ENCODE data around the gene RNF103. TPM values are rescaled to one million over a fixed set of nuclear protein-coding genes. Genes with fewer than 3 reads are reported as not detected.

Gene RNF103
- total and polyA plus RNA-seq, 2 of the 13 experiments (the other 11 are each of a cell fraction or from before 2014, with no cell fraction given), result 19.8 to 21.1 TPM

DNA sequence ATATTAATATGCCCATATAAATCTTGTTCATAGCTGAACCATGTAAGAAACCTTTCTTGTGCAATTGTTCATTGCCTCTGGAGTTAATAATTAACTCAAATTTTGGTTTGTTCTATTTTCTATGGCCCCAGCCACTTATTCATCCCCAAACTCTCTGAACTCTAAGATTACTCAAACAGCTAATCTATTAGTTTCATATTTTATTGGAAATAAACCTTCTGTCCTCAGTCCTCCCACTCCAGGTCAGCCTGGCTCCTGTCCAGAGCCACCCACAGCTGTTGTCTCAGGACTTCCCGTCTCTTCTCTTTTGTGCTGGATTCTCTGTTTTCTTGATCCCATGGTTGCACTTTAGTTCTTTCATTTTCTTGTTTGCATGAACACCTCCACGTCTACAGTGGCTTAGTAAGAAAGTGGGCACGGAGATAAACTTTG, 4.4 kb upstream of the RNF103 start (continued):
- TF ChIP-seq ZNF335 (CRISPR knock-in tag; IDR thresholded peaks at IDR 0.05) (no peak), ZIK1 (CRISPR knock-in tag; IDR thresholded peaks at IDR 0.05; ENCODE audit: borderline replicate concordance, low read depth) (no peak), STAT5B (CRISPR knock-in tag; IDR thresholded peaks at IDR 0.05) (no peak), ETV5 (CRISPR knock-in tag; IDR thresholded peaks at IDR 0.05; ENCODE audit: borderline replicate concordance) (no peak; the same call in 1 of the 2 replicates), ZNF530 (CRISPR knock-in tag; IDR thresholded peaks at IDR 0.05; ENCODE audit: low read depth) (no peak), ZMYM3 (CRISPR knock-in tag; IDR thresholded peaks at IDR 0.05) (no peak), PCBP1 (IDR thresholded peaks at IDR 0.05; ENCODE audit: borderline replicate concordance, low read depth, low read length) (no peak), KLF16 (CRISPR knock-in tag; IDR thresholded peaks at IDR 0.05) (no peak), ZNF790 (CRISPR knock-in tag; IDR thresholded peaks at IDR 0.05; ENCODE audit: borderline replicate concordance) (no peak), PRDM10 (CRISPR knock-in tag; IDR thresholded peaks at IDR 0.05; ENCODE audit: low read depth) (peak; percentile 75; the same call in 1 of the 2 replicates), ZNF260 (CRISPR knock-in tag; IDR thresholded peaks at IDR 0.05; ENCODE audit: borderline replicate concordance, low read depth) (no peak), ZNF772 (CRISPR knock-in tag; IDR thresholded peaks at IDR 0.05) (no peak), SMAD9 (CRISPR knock-in tag; IDR thresholded peaks at IDR 0.05) (no peak), ZSCAN20 (CRISPR knock-in tag; IDR thresholded peaks at IDR 0.05; ENCODE audit: borderline replicate concordance) (no peak), SOX5 (CRISPR knock-in tag; IDR thresholded peaks at IDR 0.05; ENCODE audit: borderline replicate concordance) (peak; percentile 54; the same call in 1 of the 2 replicates), MIER2 (CRISPR knock-in tag; IDR thresholded peaks at IDR 0.05) (no peak), ZNF589 (CRISPR knock-in tag; conservative IDR thresholded peaks at IDR 0.05) (no peak), NCOA2 (CRISPR knock-in tag; IDR thresholded peaks at IDR 0.05) (no peak; the same call in 1 of the 2 replicates), MEIS2 (CRISPR knock-in tag; IDR thresholded peaks at IDR 0.05) (no peak), TBX2 (CRISPR knock-in tag; IDR thresholded peaks at IDR 0.05; ENCODE audit: borderline replicate concordance) (no peak), ZNF782 (CRISPR knock-in tag; IDR thresholded peaks at IDR 0.05; ENCODE audit: borderline replicate concordance) (no peak), FOXK1 (CRISPR knock-in tag; IDR thresholded peaks at IDR 0.05; ENCODE audit: borderline replicate concordance, low read depth) (no peak), MYNN (CRISPR knock-in tag; IDR thresholded peaks at IDR 0.05; ENCODE audit: low read depth) (no peak), FOXA3 (CRISPR knock-in tag; IDR thresholded peaks at IDR 0.05) (peak; percentile 14; the same call in 1 of the 2 replicates)
- TF ChIP-seq, protein P1, sequence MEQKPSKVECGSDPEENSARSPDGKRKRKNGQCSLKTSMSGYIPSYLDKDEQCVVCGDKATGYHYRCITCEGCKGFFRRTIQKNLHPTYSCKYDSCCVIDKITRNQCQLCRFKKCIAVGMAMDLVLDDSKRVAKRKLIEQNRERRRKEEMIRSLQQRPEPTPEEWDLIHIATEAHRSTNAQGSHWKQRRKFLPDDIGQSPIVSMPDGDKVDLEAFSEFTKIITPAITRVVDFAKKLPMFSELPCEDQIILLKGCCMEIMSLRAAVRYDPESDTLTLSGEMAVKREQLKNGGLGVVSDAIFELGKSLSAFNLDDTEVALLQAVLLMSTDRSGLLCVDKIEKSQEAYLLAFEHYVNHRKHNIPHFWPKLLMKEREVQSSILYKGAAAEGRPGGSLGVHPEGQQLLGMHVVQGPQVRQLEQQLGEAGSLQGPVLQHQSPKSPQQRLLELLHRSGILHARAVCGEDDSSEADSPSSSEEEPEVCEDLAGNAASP (CRISPR knock-in tag; IDR thresholded peaks at IDR 0.05; ENCODE audit: borderline replicate concordance), result peak; percentile 21; the same call in 1 of the 2 replicates
- TF ChIP-seq, protein P2, sequence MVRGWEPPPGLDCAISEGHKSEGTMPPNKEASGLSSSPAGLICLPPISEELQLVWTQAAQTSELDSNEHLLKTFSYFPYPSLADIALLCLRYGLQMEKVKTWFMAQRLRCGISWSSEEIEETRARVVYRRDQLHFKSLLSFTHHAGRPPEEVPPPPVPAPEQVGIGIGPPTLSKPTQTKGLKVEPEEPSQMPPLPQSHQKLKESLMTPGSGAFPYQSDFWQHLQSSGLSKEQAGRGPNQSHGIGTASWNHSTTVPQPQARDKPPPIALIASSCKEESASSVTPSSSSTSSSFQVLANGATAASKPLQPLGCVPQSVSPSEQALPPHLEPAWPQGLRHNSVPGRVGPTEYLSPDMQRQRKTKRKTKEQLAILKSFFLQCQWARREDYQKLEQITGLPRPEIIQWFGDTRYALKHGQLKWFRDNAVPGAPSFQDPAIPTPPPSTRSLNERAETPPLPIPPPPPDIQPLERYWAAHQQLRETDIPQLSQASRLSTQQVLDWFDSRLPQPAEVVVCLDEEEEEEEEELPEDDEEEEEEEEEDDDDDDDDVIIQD (CRISPR knock-in tag; IDR thresholded peaks at IDR 0.05; ENCODE audit: low read depth), result no peak

Data from HepG2 (cell line).